HepG2 (cell line): ENCODE data around the gene CLEC16A. TPM values are rescaled to one million over a fixed set of nuclear protein-coding genes. Genes with fewer than 3 reads are reported as not detected.
A peak's percentile ranks its signal among the peaks of the same experiment; 100 is the strongest.

Experiments
- FOXA3 ChIP-seq: IDR thresholded peaks from 2 replicates; pipeline ENCODE4 v1.6.1; 2016; ENCODE audit warnings: missing genetic modification reagents, missing compliant biosample characterization
- KDM6A ChIP-seq: IDR thresholded peaks from 2 replicates; pipeline ENCODE4 v1.6.1; 2016; ENCODE audit warnings: low read depth
- MIXL1 ChIP-seq: IDR thresholded peaks from 2 replicates; pipeline ENCODE4 v1.6.1; 2016
- MTA3 ChIP-seq: sonication (generic); formaldehyde crosslinking; IDR thresholded peaks from 2 replicates; pipeline ENCODE4 v1.4.0; 2020; ENCODE audit warnings: missing genetic modification reagents
- POLR2AphosphoS5 ChIP-seq: IDR thresholded peaks from 2 replicates; pipeline ENCODE4 v1.6.1; 2012; ENCODE audit warnings: low read depth, low read length
- RARA ChIP-seq: IDR thresholded peaks from 2 replicates; pipeline ENCODE4 v1.6.1; 2016; ENCODE audit warnings: missing genetic modification reagents, missing compliant biosample characterization
- RBM22 ChIP-seq: fragments of 200-400 bp; formaldehyde crosslinking; optimal IDR thresholded peaks from 2 replicates; pipeline ENCODE3; 2017; ENCODE audit warnings: mild to moderate bottlenecking, low read length, moderate library complexity
- SIN3B ChIP-seq: fragments of 150-350 bp; IDR thresholded peaks from 2 replicates; pipeline ENCODE4 v1.6.1; 2014; ENCODE audit warnings: low read length
- SOX13 ChIP-seq, 3 experiments: fragments of 450-650 bp in 1 of 3; sonication (generic) in 1 of 3; formaldehyde crosslinking in 1 of 3; IDR thresholded peaks in 2 of 3; conservative IDR thresholded peaks in 1 of 3; 2 replicates each; pipeline versions ENCODE4 v1.5.0 to v1.6.1; 2016 to 2020; ENCODE audit warnings: antibody characterized with exemption in 1 of 3, mild to moderate bottlenecking in 1 of 3, missing compliant biosample characterization in 1 of 3, missing genetic modification reagents in 1 of 3, moderate library complexity in 1 of 3
- SOX5 ChIP-seq: IDR thresholded peaks from 2 replicates; pipeline ENCODE4 v1.6.1; 2016; ENCODE audit warnings: borderline replicate concordance
- SOX6 ChIP-seq, 2 experiments: fragments of 450-650 bp in 1 of 2; sonication (generic) in 1 of 2; formaldehyde crosslinking in 1 of 2; IDR thresholded peaks; 2 replicates each; pipeline versions ENCODE4 v1.4.0 to v1.6.1; 2017 to 2020; ENCODE audit warnings: antibody characterized with exemption in 1 of 2, mild to moderate bottlenecking in 1 of 2, missing genetic modification reagents in 1 of 2
- U2AF1 ChIP-seq: fragments of 200-400 bp; formaldehyde crosslinking; optimal IDR thresholded peaks from 2 replicates; pipeline ENCODE3; 2017; ENCODE audit warnings: mild to moderate bottlenecking, low read depth, low read length
- ZNF331 ChIP-seq: sonication (generic); formaldehyde crosslinking; IDR thresholded peaks from 2 replicates; pipeline ENCODE4 v1.4.0; 2020; ENCODE audit warnings: missing genetic modification reagents
- polyA plus RNA-seq, 8 experiments: library from polyadenylated mRNA; depleted of rRNA in 3 of 8; stranded (reverse) in 7 of 8; unstranded in 1 of 8; fragments of >200 nt; fragmentation: Illumina TruSeq in 4 of 8; extraction: Trizol in 4 of 8; gene quantifications; 2 replicates each; pipeline versions ENCODE4 v1.2.1 to v1.2.3, GENCODE V29; 2011 to 2016; ENCODE audit warnings: low read depth in 4 of 8, missing spikeins in 1 of 8, mixed read lengths in 1 of 8; ENCODE audit not compliant: insufficient read depth in 1 of 8
- total RNA-seq, 5 experiments: library from RNA; depleted of rRNA; stranded (reverse); fragments of >200 nt; fragmentation: Illumina TruSeq; extraction: Trizol; gene quantifications; 2 replicates each; pipeline ENCODE4 v1.2.3, GENCODE V29; 2016; ENCODE audit warnings: low read depth in 1 of 5
- TF ChIP-seq, protein P1 (sequence below): IDR thresholded peaks from 2 replicates; pipeline ENCODE4 v1.6.1; 2018; ENCODE audit warnings: missing genetic modification reagents
- TF ChIP-seq, protein P2 (sequence below): IDR thresholded peaks from 2 replicates; pipeline ENCODE4 v1.4.0; 2020; ENCODE audit warnings: mild to moderate bottlenecking, missing genetic modification reagents
- TF ChIP-seq, protein P3 (sequence below): sonication (generic); formaldehyde crosslinking; IDR thresholded peaks from 2 replicates; pipeline ENCODE4 v1.5.1; 2020; ENCODE audit warnings: mild to moderate bottlenecking, missing genetic modification reagents, moderate library complexity
- TF ChIP-seq, protein P4 (sequence below), 2 experiments: sonication (generic) in 1 of 2; formaldehyde crosslinking in 1 of 2; IDR thresholded peaks; 2 replicates each; pipeline versions ENCODE4 v1.4.0 to v1.6.1; 2018 to 2020; ENCODE audit warnings: missing genetic modification reagents in 2 of 2, borderline replicate concordance in 1 of 2, low read depth in 1 of 2, mild to moderate bottlenecking in 1 of 2, missing biosample characterization in 1 of 2

CLEC16A gene
- total and polyA plus RNA-seq, 2 of the 13 experiments (the other 11 are each of a cell fraction or from before 2014, with no cell fraction given): 8.5 to 10.3 TPM

DNA sequence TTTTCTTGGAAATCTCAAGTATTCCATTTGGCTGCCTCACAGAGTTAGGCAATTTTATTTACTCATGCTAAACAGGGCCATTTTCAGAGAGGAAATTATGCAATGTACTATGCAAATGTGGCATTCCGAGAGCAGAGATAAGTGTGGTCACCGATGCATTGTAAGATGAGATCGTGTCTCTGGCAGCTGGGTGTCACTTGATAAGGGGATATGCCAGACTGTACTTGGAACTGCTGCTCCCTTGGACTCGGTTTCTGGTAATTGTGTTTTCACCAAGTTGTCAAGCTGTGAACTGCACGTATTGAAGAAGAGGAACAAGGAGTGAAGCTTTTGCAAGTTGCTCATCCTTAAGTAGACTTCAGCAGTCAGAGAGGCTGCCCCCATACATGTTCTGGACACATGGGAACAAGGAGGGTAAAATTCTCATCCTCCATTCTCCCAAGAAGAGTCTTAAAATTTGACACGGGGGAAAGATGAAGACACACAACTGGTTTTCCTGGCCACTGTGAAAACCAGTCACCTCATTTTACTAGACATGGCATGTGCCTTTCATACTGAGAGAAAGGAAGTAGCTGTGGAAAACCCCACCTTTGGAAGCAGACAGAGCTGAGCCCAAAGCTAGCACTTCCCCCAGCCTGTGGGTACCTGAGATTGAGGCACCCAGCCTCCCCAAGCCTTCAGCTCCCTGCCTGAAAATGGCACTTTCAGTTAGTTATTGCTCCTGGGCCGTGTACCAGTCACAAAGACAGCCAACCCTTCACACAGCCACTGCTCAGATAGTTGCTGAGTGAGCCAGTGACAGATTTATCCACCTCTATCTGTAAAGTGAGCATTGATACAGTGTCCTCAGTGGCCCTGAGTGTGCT lies 160.9 kb downstream of the CLEC16A start (continued):
- TF ChIP-seq, protein P1, sequence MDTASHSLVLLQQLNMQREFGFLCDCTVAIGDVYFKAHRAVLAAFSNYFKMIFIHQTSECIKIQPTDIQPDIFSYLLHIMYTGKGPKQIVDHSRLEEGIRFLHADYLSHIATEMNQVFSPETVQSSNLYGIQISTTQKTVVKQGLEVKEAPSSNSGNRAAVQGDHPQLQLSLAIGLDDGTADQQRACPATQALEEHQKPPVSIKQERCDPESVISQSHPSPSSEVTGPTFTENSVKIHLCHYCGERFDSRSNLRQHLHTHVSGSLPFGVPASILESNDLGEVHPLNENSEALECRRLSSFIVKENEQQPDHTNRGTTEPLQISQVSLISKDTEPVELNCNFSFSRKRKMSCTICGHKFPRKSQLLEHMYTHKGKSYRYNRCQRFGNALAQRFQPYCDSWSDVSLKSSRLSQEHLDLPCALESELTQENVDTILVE (CRISPR knock-in tag): peak; percentile 44; the same call in 1 of the 2 replicates
- TF ChIP-seq ZNF331 (CRISPR knock-in tag) (0 out of 2 replicates have a peak, but pooled peaks have one; percentile 10), SOX13 (IDR thresholded peaks at IDR 0.05) (no peak), SOX13 (CRISPR knock-in tag; conservative IDR thresholded peaks at IDR 0.05 in 1 of 2, IDR thresholded peaks at IDR 0.05 in 1 of 2) (peak in 1 of 2 experiments; percentile 68; a peak in 1 of 4 replicates), RBM22 (no peak), KDM6A (CRISPR knock-in tag) (0 out of 2 replicates have a peak, but pooled peaks have one; percentile 33), SOX6 (IDR thresholded peaks at IDR 0.05) (no peak), SOX6 (CRISPR knock-in tag; IDR thresholded peaks at IDR 0.05) (peak; percentile 31; the same call in 1 of the 2 replicates), MTA3 (CRISPR knock-in tag) (no peak), RARA (peak; percentile 19; the same call in 1 of the 2 replicates), FOXA3 (CRISPR knock-in tag) (peak; percentile 52), U2AF1 (no peak), SIN3B (no peak), POLR2AphosphoS5 (no peak), SOX5 (peak; percentile 67; the same call in 1 of the 2 replicates), MIXL1 (CRISPR knock-in tag) (0 out of 2 replicates have a peak, but pooled peaks have one; percentile 34)
- TF ChIP-seq, protein P2, sequence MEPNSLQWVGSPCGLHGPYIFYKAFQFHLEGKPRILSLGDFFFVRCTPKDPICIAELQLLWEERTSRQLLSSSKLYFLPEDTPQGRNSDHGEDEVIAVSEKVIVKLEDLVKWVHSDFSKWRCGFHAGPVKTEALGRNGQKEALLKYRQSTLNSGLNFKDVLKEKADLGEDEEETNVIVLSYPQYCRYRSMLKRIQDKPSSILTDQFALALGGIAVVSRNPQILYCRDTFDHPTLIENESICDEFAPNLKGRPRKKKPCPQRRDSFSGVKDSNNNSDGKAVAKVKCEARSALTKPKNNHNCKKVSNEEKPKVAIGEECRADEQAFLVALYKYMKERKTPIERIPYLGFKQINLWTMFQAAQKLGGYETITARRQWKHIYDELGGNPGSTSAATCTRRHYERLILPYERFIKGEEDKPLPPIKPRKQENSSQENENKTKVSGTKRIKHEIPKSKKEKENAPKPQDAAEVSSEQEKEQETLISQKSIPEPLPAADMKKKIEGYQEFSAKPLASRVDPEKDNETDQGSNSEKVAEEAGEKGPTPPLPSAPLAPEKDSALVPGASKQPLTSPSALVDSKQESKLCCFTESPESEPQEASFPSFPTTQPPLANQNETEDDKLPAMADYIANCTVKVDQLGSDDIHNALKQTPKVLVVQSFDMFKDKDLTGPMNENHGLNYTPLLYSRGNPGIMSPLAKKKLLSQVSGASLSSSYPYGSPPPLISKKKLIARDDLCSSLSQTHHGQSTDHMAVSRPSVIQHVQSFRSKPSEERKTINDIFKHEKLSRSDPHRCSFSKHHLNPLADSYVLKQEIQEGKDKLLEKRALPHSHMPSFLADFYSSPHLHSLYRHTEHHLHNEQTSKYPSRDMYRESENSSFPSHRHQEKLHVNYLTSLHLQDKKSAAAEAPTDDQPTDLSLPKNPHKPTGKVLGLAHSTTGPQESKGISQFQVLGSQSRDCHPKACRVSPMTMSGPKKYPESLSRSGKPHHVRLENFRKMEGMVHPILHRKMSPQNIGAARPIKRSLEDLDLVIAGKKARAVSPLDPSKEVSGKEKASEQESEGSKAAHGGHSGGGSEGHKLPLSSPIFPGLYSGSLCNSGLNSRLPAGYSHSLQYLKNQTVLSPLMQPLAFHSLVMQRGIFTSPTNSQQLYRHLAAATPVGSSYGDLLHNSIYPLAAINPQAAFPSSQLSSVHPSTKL (CRISPR knock-in tag): peak; percentile 57
- TF ChIP-seq, protein P3, sequence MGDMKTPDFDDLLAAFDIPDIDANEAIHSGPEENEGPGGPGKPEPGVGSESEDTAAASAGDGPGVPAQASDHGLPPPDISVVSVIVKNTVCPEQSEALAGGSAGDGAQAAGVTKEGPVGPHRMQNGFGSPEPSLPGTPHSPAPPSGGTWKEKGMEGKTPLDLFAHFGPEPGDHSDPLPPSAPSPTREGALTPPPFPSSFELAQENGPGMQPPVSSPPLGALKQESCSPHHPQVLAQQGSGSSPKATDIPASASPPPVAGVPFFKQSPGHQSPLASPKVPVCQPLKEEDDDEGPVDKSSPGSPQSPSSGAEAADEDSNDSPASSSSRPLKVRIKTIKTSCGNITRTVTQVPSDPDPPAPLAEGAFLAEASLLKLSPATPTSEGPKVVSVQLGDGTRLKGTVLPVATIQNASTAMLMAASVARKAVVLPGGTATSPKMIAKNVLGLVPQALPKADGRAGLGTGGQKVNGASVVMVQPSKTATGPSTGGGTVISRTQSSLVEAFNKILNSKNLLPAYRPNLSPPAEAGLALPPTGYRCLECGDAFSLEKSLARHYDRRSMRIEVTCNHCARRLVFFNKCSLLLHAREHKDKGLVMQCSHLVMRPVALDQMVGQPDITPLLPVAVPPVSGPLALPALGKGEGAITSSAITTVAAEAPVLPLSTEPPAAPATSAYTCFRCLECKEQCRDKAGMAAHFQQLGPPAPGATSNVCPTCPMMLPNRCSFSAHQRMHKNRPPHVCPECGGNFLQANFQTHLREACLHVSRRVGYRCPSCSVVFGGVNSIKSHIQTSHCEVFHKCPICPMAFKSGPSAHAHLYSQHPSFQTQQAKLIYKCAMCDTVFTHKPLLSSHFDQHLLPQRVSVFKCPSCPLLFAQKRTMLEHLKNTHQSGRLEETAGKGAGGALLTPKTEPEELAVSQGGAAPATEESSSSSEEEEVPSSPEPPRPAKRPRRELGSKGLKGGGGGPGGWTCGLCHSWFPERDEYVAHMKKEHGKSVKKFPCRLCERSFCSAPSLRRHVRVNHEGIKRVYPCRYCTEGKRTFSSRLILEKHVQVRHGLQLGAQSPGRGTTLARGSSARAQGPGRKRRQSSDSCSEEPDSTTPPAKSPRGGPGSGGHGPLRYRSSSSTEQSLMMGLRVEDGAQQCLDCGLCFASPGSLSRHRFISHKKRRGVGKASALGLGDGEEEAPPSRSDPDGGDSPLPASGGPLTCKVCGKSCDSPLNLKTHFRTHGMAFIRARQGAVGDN (CRISPR knock-in tag): no peak
- TF ChIP-seq, protein P4, sequence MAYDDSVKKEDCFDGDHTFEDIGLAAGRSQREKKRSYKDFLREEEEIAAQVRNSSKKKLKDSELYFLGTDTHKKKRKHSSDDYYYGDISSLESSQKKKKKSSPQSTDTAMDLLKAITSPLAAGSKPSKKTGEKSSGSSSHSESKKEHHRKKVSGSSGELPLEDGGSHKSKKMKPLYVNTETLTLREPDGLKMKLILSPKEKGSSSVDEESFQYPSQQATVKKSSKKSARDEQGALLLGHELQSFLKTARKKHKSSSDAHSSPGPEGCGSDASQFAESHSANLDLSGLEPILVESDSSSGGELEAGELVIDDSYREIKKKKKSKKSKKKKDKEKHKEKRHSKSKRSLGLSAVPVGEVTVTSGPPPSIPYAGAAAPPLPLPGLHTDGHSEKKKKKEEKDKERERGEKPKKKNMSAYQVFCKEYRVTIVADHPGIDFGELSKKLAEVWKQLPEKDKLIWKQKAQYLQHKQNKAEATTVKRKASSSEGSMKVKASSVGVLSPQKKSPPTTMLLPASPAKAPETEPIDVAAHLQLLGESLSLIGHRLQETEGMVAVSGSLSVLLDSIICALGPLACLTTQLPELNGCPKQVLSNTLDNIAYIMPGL (CRISPR knock-in tag; IDR thresholded peaks at IDR 0.05; ENCODE audit: borderline replicate concordance in 1 of 2, low read depth in 1 of 2): 0 out of 4 replicates have a peak, but pooled peaks of 1 of the 2 experiments have one; percentile 24
